ENCODE data around the gene CPNE4. TPM values are rescaled to one million over a fixed set of nuclear protein-coding genes. Genes with fewer than 3 reads are reported as not detected.

Gene CPNE4
- total RNA-seq, 1 donor from 2014 or later = 2.7 TPM

DNA sequence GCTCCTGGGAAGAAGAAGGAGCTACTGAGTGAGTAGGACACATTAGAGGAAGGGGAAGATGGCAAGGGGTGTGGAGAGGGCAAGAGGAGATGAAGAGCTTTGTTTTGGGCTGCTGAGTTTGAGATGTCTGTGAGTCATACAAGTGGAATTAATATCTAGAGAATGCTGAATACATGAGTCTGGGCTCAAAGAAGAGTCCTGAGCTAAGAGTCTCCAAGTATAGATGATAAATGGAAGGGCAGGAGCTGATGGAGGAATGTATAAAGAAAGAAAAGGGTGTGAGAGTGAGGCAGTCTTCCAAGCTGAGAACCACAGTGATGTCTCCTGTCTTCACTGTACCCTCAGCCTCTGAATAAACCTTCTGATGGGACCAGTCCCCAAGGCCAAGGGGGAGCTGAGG is 326.6 kb downstream of the CPNE4 start:
- no peak overlapping the region for H3K27ac Mint-ChIP-seq (ENCODE audit: unreplicated experiment)
- no peaks in the 10 kb centered on the region for H3K27me3 Mint-ChIP-seq (ENCODE audit: unreplicated experiment)
- H3K36me3 Mint-ChIP-seq (ENCODE audit: unreplicated experiment) = no peaks in the 10 kb centered on the region
- no peak for DNase-seq
- H3K9me3 Mint-ChIP-seq (ENCODE audit: unreplicated experiment) = no peaks in the 10 kb centered on the region
- H3K4me3 Mint-ChIP-seq (ENCODE audit: unreplicated experiment) = no peak overlapping the region
- TF ChIP-seq, protein P1, sequence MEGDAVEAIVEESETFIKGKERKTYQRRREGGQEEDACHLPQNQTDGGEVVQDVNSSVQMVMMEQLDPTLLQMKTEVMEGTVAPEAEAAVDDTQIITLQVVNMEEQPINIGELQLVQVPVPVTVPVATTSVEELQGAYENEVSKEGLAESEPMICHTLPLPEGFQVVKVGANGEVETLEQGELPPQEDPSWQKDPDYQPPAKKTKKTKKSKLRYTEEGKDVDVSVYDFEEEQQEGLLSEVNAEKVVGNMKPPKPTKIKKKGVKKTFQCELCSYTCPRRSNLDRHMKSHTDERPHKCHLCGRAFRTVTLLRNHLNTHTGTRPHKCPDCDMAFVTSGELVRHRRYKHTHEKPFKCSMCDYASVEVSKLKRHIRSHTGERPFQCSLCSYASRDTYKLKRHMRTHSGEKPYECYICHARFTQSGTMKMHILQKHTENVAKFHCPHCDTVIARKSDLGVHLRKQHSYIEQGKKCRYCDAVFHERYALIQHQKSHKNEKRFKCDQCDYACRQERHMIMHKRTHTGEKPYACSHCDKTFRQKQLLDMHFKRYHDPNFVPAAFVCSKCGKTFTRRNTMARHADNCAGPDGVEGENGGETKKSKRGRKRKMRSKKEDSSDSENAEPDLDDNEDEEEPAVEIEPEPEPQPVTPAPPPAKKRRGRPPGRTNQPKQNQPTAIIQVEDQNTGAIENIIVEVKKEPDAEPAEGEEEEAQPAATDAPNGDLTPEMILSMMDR (IDR thresholded peaks at IDR 0.05; ENCODE audit: partially characterized antibody, unreplicated experiment) = no peak
- H3K4me1 Mint-ChIP-seq (ENCODE audit: low read depth, unreplicated experiment) = peaks cover 9% of the 10 kb centered on the region

DNA sequence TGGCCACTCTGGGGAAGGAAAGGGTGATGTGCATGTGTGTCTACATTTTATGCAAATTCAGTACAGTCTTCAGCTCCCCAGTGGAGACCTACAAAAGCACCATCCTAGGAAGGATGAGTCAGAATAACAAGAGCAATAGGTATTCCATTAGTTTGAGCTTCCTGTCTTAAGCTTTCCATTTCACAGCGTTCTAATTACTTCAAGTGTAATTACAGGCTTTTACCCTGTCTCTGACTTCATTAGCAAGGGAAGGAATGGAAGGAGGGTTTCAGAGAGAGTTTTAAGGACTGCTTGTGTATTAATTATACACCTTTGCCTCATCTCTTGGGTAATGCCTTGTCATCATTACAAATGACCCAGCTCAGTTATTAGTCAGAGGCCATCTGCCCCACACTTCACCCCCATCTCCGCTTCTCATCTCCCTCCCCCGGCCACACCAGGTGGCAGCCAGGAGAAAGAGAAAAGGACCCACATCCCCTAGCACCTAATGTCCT is 329.2 kb downstream of the CPNE4 start:
- no peak overlapping the region for H3K4me3 Mint-ChIP-seq (ENCODE audit: unreplicated experiment)

DNA sequence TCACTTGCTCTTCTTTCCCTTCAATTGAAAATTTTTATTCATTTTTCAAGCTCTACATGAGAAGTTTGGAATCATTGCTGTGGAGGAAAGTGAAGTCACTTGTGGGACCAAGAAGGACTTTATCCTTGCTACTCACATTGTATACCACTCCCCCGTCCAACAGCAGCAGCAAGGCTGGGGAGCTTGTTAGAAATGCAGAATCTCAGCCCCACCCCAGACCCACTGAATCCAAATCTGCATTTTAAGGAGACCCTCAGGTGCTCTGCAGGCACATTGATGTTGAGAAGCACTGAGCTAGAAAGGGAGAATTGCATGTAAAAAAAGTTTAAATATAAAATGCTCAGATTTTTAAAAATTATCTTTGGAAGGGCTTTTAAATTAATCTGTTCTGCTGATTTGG is 329.7 kb downstream of the CPNE4 start:
- TF ChIP-seq, protein P1 (IDR thresholded peaks at IDR 0.05; ENCODE audit: partially characterized antibody, unreplicated experiment) = no peak
- Mint-ChIP-seq H3K27ac (ENCODE audit: unreplicated experiment) (no peak overlapping the region), H3K4me3 (ENCODE audit: unreplicated experiment) (no peak overlapping the region), H3K36me3 (ENCODE audit: unreplicated experiment) (no peaks in the 10 kb centered on the region), H3K4me1 (ENCODE audit: low read depth, unreplicated experiment) (peaks cover 9% of the 10 kb centered on the region), H3K9me3 (ENCODE audit: unreplicated experiment) (no peaks in the 10 kb centered on the region), H3K27me3 (ENCODE audit: unreplicated experiment) (no peaks in the 10 kb centered on the region)
- DNase-seq = no peak

More for the DNA sequence above, 329.2 kb downstream of the CPNE4 start:
- Mint-ChIP-seq H3K36me3 (ENCODE audit: unreplicated experiment) (no peaks in the 10 kb centered on the region), H3K27me3 (ENCODE audit: unreplicated experiment) (no peaks in the 10 kb centered on the region), H3K4me1 (ENCODE audit: low read depth, unreplicated experiment) (peaks cover 9% of the 10 kb centered on the region), H3K27ac (ENCODE audit: unreplicated experiment) (no peak overlapping the region), H3K9me3 (ENCODE audit: unreplicated experiment) (no peaks in the 10 kb centered on the region)
- peak; percentile 44 for DNase-seq
- TF ChIP-seq, protein P1 (IDR thresholded peaks at IDR 0.05; ENCODE audit: partially characterized antibody, unreplicated experiment) = no peak

DNA sequence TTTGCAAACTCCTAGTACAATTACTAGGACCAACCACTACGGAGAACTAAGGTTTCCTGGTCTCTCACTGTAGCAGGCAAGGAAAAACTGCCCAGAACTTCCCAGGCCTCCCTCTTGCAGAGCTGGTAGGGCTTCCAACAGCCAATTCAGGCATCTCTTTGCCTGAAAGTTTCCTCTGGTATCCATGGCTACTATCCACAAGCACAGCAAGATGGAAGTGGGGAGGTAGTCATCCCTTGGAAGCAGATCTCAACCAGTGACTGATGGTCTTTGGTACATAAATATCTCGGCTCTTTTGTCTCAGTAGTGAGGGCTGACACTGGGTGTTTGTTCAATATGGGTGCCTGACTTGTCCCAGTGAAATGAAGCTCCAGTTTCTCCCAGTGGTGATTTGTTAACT is 330.7 kb downstream of the CPNE4 start:
- Mint-ChIP-seq H3K4me1 (ENCODE audit: low read depth, unreplicated experiment) (peaks cover 9% of the 10 kb centered on the region), H3K4me3 (ENCODE audit: unreplicated experiment) (no peak overlapping the region), H3K27me3 (ENCODE audit: unreplicated experiment) (no peaks in the 10 kb centered on the region), H3K9me3 (ENCODE audit: unreplicated experiment) (no peaks in the 10 kb centered on the region), H3K36me3 (ENCODE audit: unreplicated experiment) (no peaks in the 10 kb centered on the region), H3K27ac (ENCODE audit: unreplicated experiment) (no peak overlapping the region)
- TF ChIP-seq, protein P1 (IDR thresholded peaks at IDR 0.05; ENCODE audit: partially characterized antibody, unreplicated experiment) = no peak
- DNase-seq = no peak

DNA sequence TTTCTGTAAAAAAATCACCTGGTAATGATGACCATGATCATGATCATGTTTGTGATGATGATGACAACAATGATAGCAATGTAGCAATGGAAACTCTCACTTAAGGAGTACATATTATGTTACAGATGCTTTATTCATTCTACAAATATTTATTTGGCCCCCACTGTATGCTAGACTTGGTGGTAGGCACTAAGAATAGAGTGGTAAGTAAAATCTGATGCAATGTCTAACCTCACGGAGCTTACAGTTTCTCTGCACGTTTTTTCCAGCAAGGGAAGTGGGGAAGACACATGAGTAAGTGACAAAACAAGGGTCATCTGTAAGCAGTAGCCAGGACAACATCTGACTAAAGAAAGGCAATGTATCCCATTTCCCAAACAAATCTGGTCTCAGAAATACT is 332.7 kb downstream of the CPNE4 start:
- Mint-ChIP-seq H3K27ac (ENCODE audit: unreplicated experiment) (no peak overlapping the region), H3K36me3 (ENCODE audit: unreplicated experiment) (no peaks in the 10 kb centered on the region), H3K27me3 (ENCODE audit: unreplicated experiment) (no peaks in the 10 kb centered on the region), H3K9me3 (ENCODE audit: unreplicated experiment) (no peaks in the 10 kb centered on the region), H3K4me1 (ENCODE audit: low read depth, unreplicated experiment) (peaks cover 9% of the 10 kb centered on the region), H3K4me3 (ENCODE audit: unreplicated experiment) (no peak overlapping the region)
- DNase-seq = no peak
- TF ChIP-seq, protein P1 (IDR thresholded peaks at IDR 0.05; ENCODE audit: partially characterized antibody, unreplicated experiment) = no peak

Measured in glutamatergic neuron (in vitro differentiated cells).